Gastroesophageal sphincter (tissue), 4 donors: ENCODE data around the gene CTXND2. TPM values are rescaled to one million over a fixed set of nuclear protein-coding genes. Genes with fewer than 3 reads are reported as not detected.
"Not testable (repeated sequence)": the region's sequence is repeated elsewhere in the genome, so short reads cannot be mapped to it uniquely, and the experiment has no call there.

Experiments used
- ATAC-seq: fragments of 150-250 bp; one replicate; pipeline ENCODE4 v1.9.1; 2016; ENCODE audit warnings: mild to moderate bottlenecking, moderate library complexity
- H3K27ac ChIP-seq, 4 donors: fragments of 200-600 bp; sonication (generic) in 3 of 4; 1 replicate in 3 of 4; 2 replicates in 1 of 4; pipeline ENCODE4 v1.5.1; 2016 to 2019
- H3K27me3 ChIP-seq: fragments of 200-600 bp; sonication (generic); one replicate; pipeline ENCODE4 v1.5.1; 2019
- H3K36me3 ChIP-seq, 2 donors: fragments of 200-600 bp; sonication (generic); one replicate each; pipeline ENCODE4 v1.5.1; 2019; ENCODE audit warnings: control low read depth in 1 of 2
- H3K4me1 ChIP-seq, 3 donors: fragments of 200-600 bp; sonication (generic); 1 replicate in 2 of 3; 2 replicates in 1 of 3; pipeline ENCODE4 v1.5.1; 2016 to 2019; ENCODE audit warnings: control low read depth in 2 of 3
- H3K4me3 ChIP-seq, 2 donors: fragments of 200-600 bp; sonication (generic); one replicate each; pipeline ENCODE4 v1.5.1; 2019; ENCODE audit warnings: mild to moderate bottlenecking in 1 of 2, moderate library complexity in 1 of 2
- H3K9me3 ChIP-seq, 3 donors: fragments of 200-600 bp; sonication (generic); one replicate each; pipeline ENCODE4 v1.5.1; 2017 to 2019; ENCODE audit warnings: control low read depth in 2 of 3
- CTCF ChIP-seq, 4 experiments: fragments of 200-600 bp in 2 of 4; fragments of 450-650 bp in 2 of 4; sonication (generic) in 1 of 4; IDR thresholded peaks; one replicate each; pipeline ENCODE4 v1.5.1; 2017 to 2019; ENCODE audit warnings: antibody characterized with exemption in 4 of 4, mild to moderate bottlenecking in 2 of 4, moderate library complexity in 2 of 4
- EP300 ChIP-seq: sonication (generic); formaldehyde crosslinking; IDR thresholded peaks from one replicate; pipeline ENCODE4 v1.6.1; 2017; ENCODE audit warnings: antibody characterized with exemption, mild to moderate bottlenecking
- POLR2A ChIP-seq, 2 donors: fragments of 450-650 bp; IDR thresholded peaks; one replicate each; pipeline ENCODE4 v1.6.1; 2017; ENCODE audit warnings: antibody characterized with exemption in 2 of 2, mild to moderate bottlenecking in 2 of 2, moderate library complexity in 1 of 2
- POLR2AphosphoS5 ChIP-seq: sonication (generic); formaldehyde crosslinking; IDR thresholded peaks from one replicate; pipeline ENCODE4 v1.6.1; 2017; ENCODE audit warnings: antibody characterized with exemption
- WGBS, 2 donors: methylation state at CpG; one replicate each; pipeline ENCODE4 v1.1.5; 2018; ENCODE audit warnings: low coverage in 1 of 2; 5-methylcytosine and 5-hydroxymethylcytosine counted together
- total RNA-seq, 4 donors: library from RNA; depleted of rRNA; stranded (reverse); fragments of >200 nt; gene quantifications; one replicate each; pipeline ENCODE4 v1.1.0, GENCODE V29; 2016

The CTXND2 gene
- total RNA-seq, 4 donors from 2014 or later = not detected

- no peak for ATAC-seq
- peaks cover 2 to 60% of the 10 kb centered on the region in 2 donors for H3K36me3 ChIP-seq
- WGBS, 2 donors = 95 to 100% methylated on average over 3 of the region's 3 CpGs
Measured at GRCh38 chr1:150928286-150928685, 41.4 kb downstream of the CTXND2 start.

GRCh38 chr1:150928775-150929174 is 41.8 kb downstream of the CTXND2 start:
- Histone ChIP-seq H3K36me3 (peaks cover 2 to 63% of the 10 kb centered on the region in 2 donors), H3K4me1 (peaks cover 0 to 18% (median 0%) of the 10 kb centered on the region in 3 donors), H3K9me3 (peaks cover 0 to 11% (median 0%) of the 10 kb centered on the region in 3 donors)
- not testable (repeated sequence) for H3K27me3 ChIP-seq, H3K4me3 ChIP-seq, ATAC-seq, H3K27ac ChIP-seq
- WGBS, 2 donors = 93 to 95% methylated on average over 2 to 3 of the region's 6 CpGs

More at GRCh38 chr1:150928286-150928685, 41.4 kb downstream of the CTXND2 start:
- Histone ChIP-seq H3K27ac (no peak overlapping the region), H3K4me3 (no peak overlapping the region), H3K27me3 (no peaks in the 10 kb centered on the region), H3K9me3 (peaks cover 0 to 11% (median 0%) of the 10 kb centered on the region in 3 donors), H3K4me1 (peaks cover 0 to 18% (median 0%) of the 10 kb centered on the region in 3 donors)
- TF ChIP-seq POLR2A (IDR thresholded peaks at IDR 0.05) (no peak), CTCF (IDR thresholded peaks at IDR 0.05) (no peak), POLR2AphosphoS5 (no peak), EP300 (no peak)

DNA sequence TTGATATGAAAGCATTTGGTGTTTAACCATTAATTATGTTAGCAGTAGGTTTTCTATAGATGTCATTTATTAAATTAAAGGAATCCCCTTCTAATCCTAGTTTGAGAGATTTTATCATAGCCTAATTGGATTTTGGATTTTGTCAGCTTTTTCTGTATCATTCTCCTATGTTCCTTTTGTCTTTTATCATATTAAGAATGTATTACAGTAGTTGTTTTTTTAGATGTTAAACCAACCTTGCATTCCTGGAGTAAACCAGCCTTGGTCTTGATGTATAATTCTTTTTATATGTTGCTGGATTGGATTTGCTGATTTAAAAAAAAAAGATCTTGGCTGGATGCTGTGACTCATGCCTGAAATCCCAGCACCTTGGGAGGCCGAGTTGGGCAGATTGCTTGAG is 44.8 kb downstream of the CTXND2 start:
- no peak overlapping the region for H3K4me3 ChIP-seq
- peaks cover 2 to 93% of the 10 kb centered on the region in 2 donors for H3K36me3 ChIP-seq
- peaks cover 0 to 16% (median 0%) of the 10 kb centered on the region in 3 donors for H3K4me1 ChIP-seq
- WGBS, 2 donors = 88 to 100% methylated on average over 1 of the region's 1 CpG
- TF ChIP-seq EP300 = no peak
- no peak for TF ChIP-seq POLR2AphosphoS5
- no peak for TF ChIP-seq CTCF (IDR thresholded peaks at IDR 0.05)
- no peak for TF ChIP-seq POLR2A (IDR thresholded peaks at IDR 0.05)
- ATAC-seq = no peak
- no peak overlapping the region for H3K27ac ChIP-seq
- no peaks in the 10 kb centered on the region for H3K27me3 ChIP-seq
- H3K9me3 ChIP-seq = peaks cover 0 to 11% (median 0%) of the 10 kb centered on the region in 3 donors

DNA sequence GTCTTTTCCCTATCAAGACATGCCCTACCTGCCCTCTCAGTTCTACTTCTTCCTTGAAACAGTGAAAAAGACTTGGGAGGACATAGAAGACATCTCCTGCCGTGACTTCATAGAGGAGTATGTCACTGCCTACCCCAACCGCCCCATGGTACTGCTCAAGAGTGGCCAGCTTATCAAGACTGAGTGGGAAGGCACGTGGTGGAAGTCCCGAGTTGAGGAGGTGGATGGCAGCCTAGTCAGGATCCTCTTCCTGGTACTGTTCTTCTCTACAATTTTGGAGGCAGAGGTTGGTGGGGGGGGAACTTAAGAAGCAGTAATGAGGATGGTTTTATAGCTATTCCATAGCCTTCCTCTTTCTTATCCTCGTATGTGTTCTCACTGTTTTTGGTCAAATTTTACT is 57.9 kb downstream of the CTXND2 start:
- no peaks in the 10 kb centered on the region for H3K4me1 ChIP-seq
- peaks cover 0 to 100% of the 10 kb centered on the region in 2 donors for H3K36me3 ChIP-seq
- no peak for TF ChIP-seq CTCF (IDR thresholded peaks at IDR 0.05)
- 68 to 83% methylated on average over 2 to 4 of the region's 5 CpGs for WGBS, 2 donors
- ATAC-seq = no peak
- H3K9me3 ChIP-seq = no peaks in the 10 kb centered on the region
- H3K27ac ChIP-seq = no peak overlapping the region
- no peaks in the 10 kb centered on the region for H3K27me3 ChIP-seq
- H3K4me3 ChIP-seq = no peak overlapping the region

DNA sequence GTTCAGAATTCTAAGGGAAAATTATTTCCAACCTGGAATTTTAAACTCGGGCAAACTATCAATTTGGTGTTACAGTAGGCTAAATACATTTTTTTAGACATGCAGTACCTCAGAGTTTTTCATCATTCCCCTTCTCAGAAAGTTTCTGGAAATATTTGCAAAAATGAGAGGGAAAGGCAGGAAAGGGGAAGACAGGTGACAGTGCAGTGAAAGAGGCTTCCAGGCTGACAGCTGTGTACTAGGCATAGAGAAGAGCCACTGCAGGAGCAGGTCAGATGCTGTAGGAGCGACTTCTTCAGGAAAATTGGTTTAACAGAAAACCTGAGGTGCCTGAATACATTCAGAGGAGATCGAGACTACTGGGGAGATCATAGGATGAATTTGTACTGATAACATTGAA is 67.8 kb downstream of the CTXND2 start:
- WGBS, 2 donors = 90 to 96% methylated on average over 3 of the region's 3 CpGs
- H3K27ac ChIP-seq = no peak overlapping the region
- no peaks in the 10 kb centered on the region for H3K4me1 ChIP-seq
- H3K9me3 ChIP-seq = no peaks in the 10 kb centered on the region
- TF ChIP-seq EP300 = no peak
- no peak for TF ChIP-seq POLR2AphosphoS5
- no peak for TF ChIP-seq POLR2A (IDR thresholded peaks at IDR 0.05)
- TF ChIP-seq CTCF (IDR thresholded peaks at IDR 0.05) = no peak
- ATAC-seq = no peak
- H3K27me3 ChIP-seq = no peaks in the 10 kb centered on the region
- H3K4me3 ChIP-seq = no peak overlapping the region
- H3K36me3 ChIP-seq = peaks cover 0 to 99% of the 10 kb centered on the region in 2 donors
